Liver (tissue), 3 donors: ENCODE results near the gene PRPSAP2.

Source experiments
- ATF3 ChIP-seq: IDR thresholded peaks from 2 replicates; pipeline ENCODE4 v1.6.1; 2016; ENCODE audit warnings: antibody characterized with exemption
- CTCF ChIP-seq: fragments of 150-350 bp; IDR thresholded peaks from 2 replicates; pipeline ENCODE4 v1.5.1; 2017; ENCODE audit warnings: improper control_type of control experiment, low read depth, low read length; ENCODE audit not compliant: missing input control
- EGR1 ChIP-seq, 2 donors: IDR thresholded peaks; 2 replicates each; pipeline ENCODE4 v1.6.1; 2016 to 2018; ENCODE audit warnings: antibody characterized with exemption in 2 of 2, low read depth in 2 of 2
- FOXA1 ChIP-seq: IDR thresholded peaks from 2 replicates; pipeline ENCODE4 v1.6.1; 2016; ENCODE audit warnings: antibody characterized with exemption
- GABPA ChIP-seq, 2 donors: IDR thresholded peaks in 1 of 2; conservative IDR thresholded peaks in 1 of 2; 2 replicates each; pipeline ENCODE4 v1.6.1; 2016; ENCODE audit warnings: antibody characterized with exemption in 2 of 2, mild to moderate bottlenecking in 1 of 2, moderate library complexity in 1 of 2
- HNF4G ChIP-seq: IDR thresholded peaks from 2 replicates; pipeline ENCODE4 v1.6.1; 2016; ENCODE audit warnings: antibody characterized with exemption
- JUND ChIP-seq, 2 donors: IDR thresholded peaks; 2 replicates each; pipeline ENCODE4 v1.6.1; 2016; ENCODE audit warnings: antibody characterized with exemption in 2 of 2
- MAX ChIP-seq: IDR thresholded peaks from 2 replicates; pipeline ENCODE4 v1.6.1; 2016; ENCODE audit warnings: antibody characterized with exemption
- RAD21 ChIP-seq, 2 donors: IDR thresholded peaks; 2 replicates each; pipeline ENCODE4 v1.6.1; 2016; ENCODE audit warnings: antibody characterized with exemption in 2 of 2, mild to moderate bottlenecking in 2 of 2
- SP1 ChIP-seq: IDR thresholded peaks from 2 replicates; pipeline ENCODE4 v1.6.1; 2018; ENCODE audit warnings: antibody characterized with exemption, mild to moderate bottlenecking
- TAF1 ChIP-seq: conservative IDR thresholded peaks from 2 replicates; pipeline ENCODE4 v1.6.1; 2016; ENCODE audit warnings: antibody characterized with exemption, mild to moderate bottlenecking
- TF ChIP-seq, protein P1 (sequence below): IDR thresholded peaks from 2 replicates; pipeline ENCODE4 v1.6.1; 2016; ENCODE audit warnings: antibody characterized with exemption, mild to moderate bottlenecking
- TF ChIP-seq, protein P2 (sequence below): IDR thresholded peaks from 2 replicates; pipeline ENCODE4 v1.6.1; 2016; ENCODE audit warnings: antibody characterized with exemption
- donor health status: healthy.
- donor health status: healthy.

GRCh38 chr17:18937981-18938691 lies 80.2 kb downstream of the PRPSAP2 start:
- TF ChIP-seq EGR1 (IDR thresholded peaks at IDR 0.05; ENCODE audit: low read depth in 2 of 2) (no peak), CTCF (no peak), RAD21 (IDR thresholded peaks at IDR 0.05) (no peak), GABPA (IDR thresholded peaks at IDR 0.05 in 1 of 2, conservative IDR thresholded peaks at IDR 0.05 in 1 of 2) (no peak), SP1 (no peak), FOXA1 (no peak), MAX (no peak), HNF4G (no peak), TAF1 (no peak), JUND (IDR thresholded peaks at IDR 0.05) (no peak), ATF3 (no peak)
- TF ChIP-seq, protein P1, sequence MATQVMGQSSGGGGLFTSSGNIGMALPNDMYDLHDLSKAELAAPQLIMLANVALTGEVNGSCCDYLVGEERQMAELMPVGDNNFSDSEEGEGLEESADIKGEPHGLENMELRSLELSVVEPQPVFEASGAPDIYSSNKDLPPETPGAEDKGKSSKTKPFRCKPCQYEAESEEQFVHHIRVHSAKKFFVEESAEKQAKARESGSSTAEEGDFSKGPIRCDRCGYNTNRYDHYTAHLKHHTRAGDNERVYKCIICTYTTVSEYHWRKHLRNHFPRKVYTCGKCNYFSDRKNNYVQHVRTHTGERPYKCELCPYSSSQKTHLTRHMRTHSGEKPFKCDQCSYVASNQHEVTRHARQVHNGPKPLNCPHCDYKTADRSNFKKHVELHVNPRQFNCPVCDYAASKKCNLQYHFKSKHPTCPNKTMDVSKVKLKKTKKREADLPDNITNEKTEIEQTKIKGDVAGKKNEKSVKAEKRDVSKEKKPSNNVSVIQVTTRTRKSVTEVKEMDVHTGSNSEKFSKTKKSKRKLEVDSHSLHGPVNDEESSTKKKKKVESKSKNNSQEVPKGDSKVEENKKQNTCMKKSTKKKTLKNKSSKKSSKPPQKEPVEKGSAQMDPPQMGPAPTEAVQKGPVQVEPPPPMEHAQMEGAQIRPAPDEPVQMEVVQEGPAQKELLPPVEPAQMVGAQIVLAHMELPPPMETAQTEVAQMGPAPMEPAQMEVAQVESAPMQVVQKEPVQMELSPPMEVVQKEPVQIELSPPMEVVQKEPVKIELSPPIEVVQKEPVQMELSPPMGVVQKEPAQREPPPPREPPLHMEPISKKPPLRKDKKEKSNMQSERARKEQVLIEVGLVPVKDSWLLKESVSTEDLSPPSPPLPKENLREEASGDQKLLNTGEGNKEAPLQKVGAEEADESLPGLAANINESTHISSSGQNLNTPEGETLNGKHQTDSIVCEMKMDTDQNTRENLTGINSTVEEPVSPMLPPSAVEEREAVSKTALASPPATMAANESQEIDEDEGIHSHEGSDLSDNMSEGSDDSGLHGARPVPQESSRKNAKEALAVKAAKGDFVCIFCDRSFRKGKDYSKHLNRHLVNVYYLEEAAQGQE, result no peak
- TF ChIP-seq, protein P2, sequence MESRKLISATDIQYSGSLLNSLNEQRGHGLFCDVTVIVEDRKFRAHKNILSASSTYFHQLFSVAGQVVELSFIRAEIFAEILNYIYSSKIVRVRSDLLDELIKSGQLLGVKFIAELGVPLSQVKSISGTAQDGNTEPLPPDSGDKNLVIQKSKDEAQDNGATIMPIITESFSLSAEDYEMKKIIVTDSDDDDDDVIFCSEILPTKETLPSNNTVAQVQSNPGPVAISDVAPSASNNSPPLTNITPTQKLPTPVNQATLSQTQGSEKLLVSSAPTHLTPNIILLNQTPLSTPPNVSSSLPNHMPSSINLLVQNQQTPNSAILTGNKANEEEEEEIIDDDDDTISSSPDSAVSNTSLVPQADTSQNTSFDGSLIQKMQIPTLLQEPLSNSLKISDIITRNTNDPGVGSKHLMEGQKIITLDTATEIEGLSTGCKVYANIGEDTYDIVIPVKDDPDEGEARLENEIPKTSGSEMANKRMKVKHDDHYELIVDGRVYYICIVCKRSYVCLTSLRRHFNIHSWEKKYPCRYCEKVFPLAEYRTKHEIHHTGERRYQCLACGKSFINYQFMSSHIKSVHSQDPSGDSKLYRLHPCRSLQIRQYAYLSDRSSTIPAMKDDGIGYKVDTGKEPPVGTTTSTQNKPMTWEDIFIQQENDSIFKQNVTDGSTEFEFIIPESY, result no peak
